Upper lobe of left lung (tissue), 6 donors: ENCODE measurements around the gene FBXL7. TPM values are rescaled to one million over a fixed set of nuclear protein-coding genes. Genes with fewer than 3 reads are reported as not detected.

Experiments used
- ATAC-seq, 2 donors: fragments of 200-7000 bp; cut with Tn5 transposase; one replicate each; pipeline ENCODE4 v1.9.1; 2022; ENCODE audit warnings: mild to moderate bottlenecking in 2 of 2, moderate library complexity in 2 of 2; ENCODE audit not compliant: low FRiP score in 2 of 2
- DNase-seq, 2 donors: peaks; one replicate each; pipeline ENCODE4 v3.0.0-alpha.2; 2019 to 2020
- H3K27ac ChIP-seq, 4 donors: fragments of 200-600 bp; sonication (generic); one replicate each; pipeline ENCODE4 v1.5.1; 2016 to 2019
- H3K27me3 ChIP-seq, 4 donors: fragments of 200-600 bp; sonication (generic); one replicate each; pipeline ENCODE4 v1.5.1; 2017 to 2019
- H3K36me3 ChIP-seq, 4 donors: fragments of 200-600 bp; sonication (generic); one replicate each; pipeline ENCODE4 v1.5.1; 2016 to 2019
- H3K4me1 ChIP-seq, 4 donors: fragments of 200-600 bp; sonication (generic); one replicate each; pipeline ENCODE4 v1.5.1; 2018 to 2019
- H3K4me3 ChIP-seq, 4 donors: fragments of 200-600 bp; sonication (generic); one replicate each; pipeline ENCODE4 v1.5.1; 2017 to 2019; ENCODE audit warnings: mild to moderate bottlenecking in 2 of 4, moderate library complexity in 1 of 4
- H3K9me3 ChIP-seq, 4 donors: fragments of 200-600 bp; sonication (generic); one replicate each; pipeline ENCODE4 v1.5.1; 2018 to 2019
- EP300 ChIP-seq, 4 donors: sonication (generic); formaldehyde crosslinking; IDR thresholded peaks; one replicate each; pipeline ENCODE4 v1.5.1; 2017; ENCODE audit warnings: antibody characterized with exemption in 4 of 4, control low read depth in 2 of 4
- POLR2A ChIP-seq, 4 donors: fragments of 450-650 bp; IDR thresholded peaks; one replicate each; pipeline ENCODE4 v1.5.1; 2016 to 2017; ENCODE audit warnings: antibody characterized with exemption in 4 of 4, mild to moderate bottlenecking in 2 of 4
- POLR2AphosphoS5 ChIP-seq, 2 donors: sonication (generic); formaldehyde crosslinking; IDR thresholded peaks; one replicate each; pipeline ENCODE4 v1.5.1; 2017; ENCODE audit warnings: antibody characterized with exemption in 2 of 2
- WGBS, 2 donors: methylation state at CpG; one replicate each; pipeline ENCODE4 v1.1.5; 2017 to 2018; 5-methylcytosine and 5-hydroxymethylcytosine counted together
- total RNA-seq, 6 donors: library from RNA; depleted of rRNA in 4 of 6; stranded (reverse); fragments of >200 nt in 4 of 6; gene quantifications; one replicate each; pipeline versions ENCODE4 v1.1.0 to v1.2.1, GENCODE V29; 2016 to 2021
- TF ChIP-seq, protein P1 (sequence below), 6 experiments: fragments of 450-650 bp in 4 of 6; fragments of 200-600 bp in 2 of 6; sonication (generic) in 2 of 6; IDR thresholded peaks; one replicate each; pipeline ENCODE4 v1.5.1; 2016 to 2019; ENCODE audit warnings: antibody characterized with exemption in 6 of 6
- donor health status: DM: no; HTN: no; CAD: no; lungs with moderate emphysema.
- donor health status: DM: no; HTN: yes; CAD: no; lungs with severe emphysema.

Gene FBXL7
- total RNA-seq, 6 donors from 2014 or later = 4.9 to 13.6 (median 6.9) TPM

DNA sequence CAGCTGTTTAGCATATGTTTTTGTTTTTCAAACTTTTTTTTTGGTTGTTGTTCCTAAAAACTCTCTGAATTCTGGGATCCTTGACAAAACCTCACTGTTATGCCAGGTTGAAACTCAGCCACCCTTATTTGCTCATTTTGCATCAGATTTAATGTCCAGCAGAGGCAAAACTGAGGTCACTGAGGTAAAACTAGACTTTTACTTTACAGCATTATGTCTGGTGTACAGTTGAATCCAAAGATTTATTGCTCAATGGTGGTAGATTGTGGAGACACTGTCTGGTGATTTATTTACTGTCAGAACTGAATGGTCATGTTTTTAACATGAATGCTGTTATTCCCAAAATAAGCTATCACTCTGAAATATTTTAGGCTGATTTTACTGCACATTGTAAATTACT, 87.9 kb downstream of the FBXL7 start:
- H3K36me3 ChIP-seq = no peaks in the 10 kb centered on the region
- no peaks in the 10 kb centered on the region for H3K4me1 ChIP-seq
- H3K27ac ChIP-seq = no peak overlapping the region
- peaks cover 0 to 13% (median 2%) of the 10 kb centered on the region in 4 donors for H3K9me3 ChIP-seq
- H3K4me3 ChIP-seq = no peak overlapping the region
- H3K27me3 ChIP-seq = no peaks in the 10 kb centered on the region
- TF ChIP-seq POLR2AphosphoS5 (IDR thresholded peaks at IDR 0.05) = no peak
- no peak for TF ChIP-seq EP300 (IDR thresholded peaks at IDR 0.05)
- TF ChIP-seq, protein P1, sequence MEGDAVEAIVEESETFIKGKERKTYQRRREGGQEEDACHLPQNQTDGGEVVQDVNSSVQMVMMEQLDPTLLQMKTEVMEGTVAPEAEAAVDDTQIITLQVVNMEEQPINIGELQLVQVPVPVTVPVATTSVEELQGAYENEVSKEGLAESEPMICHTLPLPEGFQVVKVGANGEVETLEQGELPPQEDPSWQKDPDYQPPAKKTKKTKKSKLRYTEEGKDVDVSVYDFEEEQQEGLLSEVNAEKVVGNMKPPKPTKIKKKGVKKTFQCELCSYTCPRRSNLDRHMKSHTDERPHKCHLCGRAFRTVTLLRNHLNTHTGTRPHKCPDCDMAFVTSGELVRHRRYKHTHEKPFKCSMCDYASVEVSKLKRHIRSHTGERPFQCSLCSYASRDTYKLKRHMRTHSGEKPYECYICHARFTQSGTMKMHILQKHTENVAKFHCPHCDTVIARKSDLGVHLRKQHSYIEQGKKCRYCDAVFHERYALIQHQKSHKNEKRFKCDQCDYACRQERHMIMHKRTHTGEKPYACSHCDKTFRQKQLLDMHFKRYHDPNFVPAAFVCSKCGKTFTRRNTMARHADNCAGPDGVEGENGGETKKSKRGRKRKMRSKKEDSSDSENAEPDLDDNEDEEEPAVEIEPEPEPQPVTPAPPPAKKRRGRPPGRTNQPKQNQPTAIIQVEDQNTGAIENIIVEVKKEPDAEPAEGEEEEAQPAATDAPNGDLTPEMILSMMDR (IDR thresholded peaks at IDR 0.05) = no peak
- no peak for TF ChIP-seq POLR2A (IDR thresholded peaks at IDR 0.05)
- DNase-seq = no peak
- no peak for ATAC-seq

DNA sequence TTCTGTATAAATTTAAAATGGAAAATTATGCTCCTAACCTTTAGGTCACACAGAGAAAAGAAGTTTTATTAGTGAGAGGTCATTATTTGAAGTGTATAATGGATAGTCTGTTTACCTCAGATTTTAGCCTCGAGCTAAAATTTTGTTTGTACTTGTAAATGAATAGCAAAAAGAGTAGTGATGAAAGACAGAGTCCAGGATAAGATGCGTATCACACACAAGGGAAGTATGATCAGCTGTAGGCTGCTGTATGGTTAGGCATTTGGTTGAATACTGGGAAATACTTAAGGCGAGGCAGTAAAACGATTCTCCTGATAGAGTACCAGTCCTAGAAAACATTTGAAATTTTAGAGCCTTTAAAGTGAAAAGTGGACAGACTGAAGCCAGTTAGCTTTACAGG, 92.7 kb downstream of the FBXL7 start:
- Histone ChIP-seq H3K4me1 (no peaks in the 10 kb centered on the region), H3K27ac (no peak overlapping the region), H3K4me3 (no peak overlapping the region), H3K36me3 (no peaks in the 10 kb centered on the region), H3K27me3 (no peaks in the 10 kb centered on the region), H3K9me3 (no peaks in the 10 kb centered on the region)
- ATAC-seq = no peak
- TF ChIP-seq POLR2A (IDR thresholded peaks at IDR 0.05) = no peak
- no peak for TF ChIP-seq EP300 (IDR thresholded peaks at IDR 0.05)
- no peak for TF ChIP-seq POLR2AphosphoS5 (IDR thresholded peaks at IDR 0.05)
- TF ChIP-seq, protein P1 (IDR thresholded peaks at IDR 0.05) = no peak
- no peak for DNase-seq
- 58 to 68% methylated on average over 4 of the region's 4 CpGs for WGBS, 2 donors

DNA sequence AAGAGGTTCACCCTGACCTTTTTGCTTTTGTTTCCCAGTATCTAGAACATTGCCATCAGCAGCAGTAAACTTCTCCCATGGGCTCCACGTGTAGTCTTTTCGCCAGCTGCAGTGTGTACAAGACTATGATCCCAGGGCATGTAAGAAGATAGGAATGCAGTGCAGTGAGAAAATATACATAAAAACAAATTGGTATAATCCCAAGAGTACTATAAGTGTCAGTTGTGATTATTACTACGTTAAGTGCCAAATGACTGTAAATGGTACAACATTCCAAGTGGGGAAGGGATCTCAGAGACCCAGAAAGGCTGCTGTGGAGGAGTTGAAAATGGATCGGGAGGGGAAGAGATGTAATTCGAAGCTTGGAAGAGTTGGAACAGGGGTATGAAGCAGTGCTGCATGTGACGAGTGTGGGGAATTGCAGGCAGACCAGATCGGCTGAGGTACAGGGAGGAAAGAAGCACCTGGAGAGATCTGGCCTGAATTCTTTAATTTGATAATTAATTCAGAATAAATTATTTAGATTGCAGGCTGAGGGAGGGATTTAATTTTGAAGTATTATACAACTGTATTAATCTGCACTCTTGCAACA, 95.1 kb downstream of the FBXL7 start:
- no peak overlapping the region for H3K27ac ChIP-seq
- H3K4me3 ChIP-seq = no peak overlapping the region
- H3K9me3 ChIP-seq = no peaks in the 10 kb centered on the region
- H3K36me3 ChIP-seq = no peaks in the 10 kb centered on the region
- 85 to 89% methylated on average over 7 of the region's 7 CpGs for WGBS, 2 donors
- H3K27me3 ChIP-seq = no peaks in the 10 kb centered on the region
- ATAC-seq (no peak), DNase-seq (no peak)
- no peaks in the 10 kb centered on the region for H3K4me1 ChIP-seq
- TF ChIP-seq POLR2AphosphoS5 (IDR thresholded peaks at IDR 0.05) (no peak), POLR2A (IDR thresholded peaks at IDR 0.05) (no peak), EP300 (IDR thresholded peaks at IDR 0.05) (no peak)
- TF ChIP-seq, protein P1 (IDR thresholded peaks at IDR 0.05) = no peak

DNA sequence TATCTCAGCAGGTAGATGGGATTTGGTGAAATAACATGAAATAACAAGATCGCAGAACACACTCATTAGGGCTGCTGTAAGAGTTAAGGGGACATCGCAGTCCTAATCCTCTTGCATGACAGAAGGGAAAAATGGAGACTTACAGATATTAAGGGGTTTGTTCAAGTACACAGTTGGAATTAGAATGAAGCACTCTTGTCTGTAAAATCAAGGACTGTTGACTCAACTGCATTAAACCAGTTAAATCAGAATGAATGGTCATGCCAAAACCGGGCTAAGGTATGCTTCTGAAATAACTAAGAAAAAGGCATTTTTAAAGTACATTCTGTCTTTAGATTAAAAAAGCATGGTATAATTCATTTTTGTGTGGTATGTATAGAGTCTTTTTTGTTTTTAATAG, 95.9 kb downstream of the FBXL7 start:
- Histone ChIP-seq H3K4me1 (no peaks in the 10 kb centered on the region), H3K27ac (no peak overlapping the region), H3K4me3 (no peak overlapping the region), H3K36me3 (no peaks in the 10 kb centered on the region), H3K27me3 (no peaks in the 10 kb centered on the region), H3K9me3 (no peaks in the 10 kb centered on the region)
- DNase-seq (no peak), ATAC-seq (no peak)
- no peak for TF ChIP-seq EP300 (IDR thresholded peaks at IDR 0.05)
- TF ChIP-seq POLR2A (IDR thresholded peaks at IDR 0.05) = no peak
- TF ChIP-seq, protein P1 (IDR thresholded peaks at IDR 0.05) = no peak
- TF ChIP-seq POLR2AphosphoS5 (IDR thresholded peaks at IDR 0.05) = no peak
- WGBS, 2 donors = 43 to 57% methylated on average over 3 of the region's 3 CpGs

DNA sequence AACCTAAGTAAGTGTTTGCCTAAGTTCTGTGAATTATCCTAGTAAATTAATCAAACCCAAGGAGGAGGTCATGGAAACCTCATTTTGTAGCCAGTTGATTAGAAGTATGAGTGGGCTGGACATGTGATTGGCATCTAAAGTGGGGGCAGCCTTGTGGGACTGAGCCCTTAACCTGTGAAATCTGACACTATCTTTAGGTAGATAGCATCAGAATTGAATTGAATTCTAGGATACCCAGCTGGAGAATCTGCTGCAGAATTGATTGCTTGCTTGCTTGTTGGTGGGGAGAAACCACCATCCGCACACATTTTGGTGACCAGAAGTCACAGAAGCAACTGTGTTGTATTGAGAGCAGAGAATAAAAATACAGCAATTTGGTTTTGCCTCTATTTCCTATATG, 97.0 kb downstream of the FBXL7 start:
- ATAC-seq (no peak), DNase-seq (no peak)
- Histone ChIP-seq H3K9me3 (no peaks in the 10 kb centered on the region), H3K27ac (no peak overlapping the region), H3K4me3 (no peak overlapping the region), H3K36me3 (no peaks in the 10 kb centered on the region), H3K27me3 (no peaks in the 10 kb centered on the region), H3K4me1 (no peaks in the 10 kb centered on the region)
- TF ChIP-seq EP300 (IDR thresholded peaks at IDR 0.05) = no peak
- no peak for TF ChIP-seq POLR2A (IDR thresholded peaks at IDR 0.05)
- TF ChIP-seq POLR2AphosphoS5 (IDR thresholded peaks at IDR 0.05) = no peak
- 100% methylated on average over 1 of the region's 1 CpG for WGBS, 2 donors
